HG02759 (cell line): ENCODE measurements around the gene IL36RN.

ENCODE experiments used
- ATAC-seq: cut with Tn5 transposase; IDR thresholded peaks from one replicate; pipeline ENCODE4 v1.9.1; 2021; ENCODE audit warnings: mild to moderate bottlenecking, moderate library complexity; ENCODE audit not compliant: unreplicated experiment

Gene IL36RN

DNA sequence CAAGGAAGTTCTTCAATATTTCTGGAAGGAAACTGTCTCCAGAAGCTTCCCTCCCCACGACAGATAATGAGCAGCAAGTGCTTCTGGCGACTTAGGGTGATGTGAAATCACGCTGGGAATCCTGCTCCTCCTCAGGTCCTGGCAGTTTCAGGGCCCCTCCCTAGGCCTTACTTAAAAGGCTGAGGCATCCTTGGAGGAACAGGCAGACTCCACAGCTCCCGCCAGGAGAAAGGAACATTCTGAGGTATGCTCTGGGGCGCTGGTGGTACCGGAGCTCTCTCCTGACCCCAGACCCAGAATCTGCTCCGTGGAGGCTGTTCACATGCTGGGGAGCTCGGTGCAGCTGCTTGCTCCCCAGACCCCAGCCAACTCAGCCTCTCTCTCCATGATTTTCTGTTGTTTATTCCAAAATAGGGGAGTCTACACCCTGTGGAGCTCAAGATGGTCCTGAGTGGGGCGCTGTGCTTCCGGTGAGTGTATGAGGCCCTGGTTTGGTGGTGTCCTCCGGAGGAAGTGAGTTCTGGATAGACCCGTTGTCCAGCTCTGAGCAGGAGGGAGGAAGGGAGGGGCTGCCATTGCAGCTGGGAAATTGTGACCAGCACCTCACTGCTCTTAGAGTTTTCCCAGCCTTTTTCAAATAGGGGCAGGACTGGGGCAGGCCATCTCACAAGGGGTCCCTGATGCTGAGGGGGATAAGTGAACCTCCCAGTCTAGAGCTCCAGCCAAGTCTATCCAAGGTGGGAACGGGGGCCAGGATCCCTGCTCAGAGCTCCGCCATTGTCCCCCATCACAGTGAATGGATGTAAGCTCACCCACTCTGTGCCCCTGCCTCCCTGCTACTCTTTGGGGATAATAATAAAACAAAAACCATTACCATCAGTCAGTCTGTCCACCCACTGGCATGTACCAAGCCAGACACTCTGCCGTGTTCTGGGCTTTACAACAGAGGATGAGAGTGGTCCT, at the start of gene IL36RN:
Gene IL36RN, plus strand, starts transcription at position 201 of the 963 bp plus-strand sequence. Its CDS starts 241 bp downstream, at position 442.
- ATAC-seq, result no peak

DNA sequence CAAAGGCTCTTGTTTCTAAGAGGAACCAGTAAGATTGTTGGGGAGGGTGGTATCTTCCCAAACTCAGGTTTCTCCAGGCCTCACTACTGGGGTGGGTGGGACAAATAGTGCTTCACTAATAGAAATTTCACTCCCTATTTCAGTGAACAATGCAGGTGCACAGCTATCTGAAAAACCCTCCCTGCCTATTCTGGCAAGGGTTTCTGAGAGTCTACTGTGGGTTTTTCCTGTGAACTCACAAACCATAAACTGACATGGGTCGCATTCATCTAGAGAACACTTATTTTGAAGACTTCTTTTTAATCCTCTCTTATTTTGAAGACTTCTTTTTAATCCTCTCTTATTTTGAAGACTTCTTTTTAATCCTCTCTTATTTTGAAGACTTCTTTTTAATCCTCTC, 49.4 kb upstream of the IL36RN start:
- no peak for ATAC-seq

DNA sequence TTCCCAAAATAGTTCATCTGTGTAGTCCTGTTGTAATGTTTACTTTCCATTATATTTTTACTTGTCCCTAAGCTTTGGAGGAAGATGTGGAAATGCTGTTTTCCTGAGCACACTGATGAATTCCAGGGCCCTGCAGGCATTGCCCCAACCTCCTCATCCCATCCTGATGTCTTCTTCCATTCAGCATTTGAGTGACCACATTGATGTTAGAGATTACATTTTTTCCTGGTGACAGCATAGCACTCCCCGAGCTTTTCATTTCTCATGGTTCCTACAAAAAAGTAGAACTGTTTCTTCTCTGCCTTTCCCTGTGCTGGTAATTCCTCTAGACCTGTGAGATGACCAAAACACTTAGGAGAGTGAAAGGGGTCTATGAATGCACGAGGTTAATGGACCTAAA, 48.9 kb upstream of the IL36RN start:
- ATAC-seq, result no peak

DNA sequence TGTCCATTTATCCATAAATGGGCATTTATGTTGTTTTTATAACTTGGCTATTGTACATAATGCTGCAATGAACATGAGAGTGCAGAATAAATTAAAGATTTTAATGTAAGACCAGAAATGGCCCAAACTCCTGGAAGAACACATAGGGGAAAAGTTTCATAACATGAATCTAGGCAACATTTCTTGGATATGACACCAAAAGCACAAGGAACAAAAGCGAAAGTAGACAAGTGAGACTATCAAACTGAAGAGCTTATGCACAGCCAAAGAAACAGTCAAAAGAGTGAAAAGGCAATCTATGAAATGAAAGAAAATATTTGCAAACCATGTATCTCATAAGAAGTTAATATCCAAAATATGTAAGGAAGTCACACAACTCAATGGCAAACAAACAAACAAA, 47.9 kb upstream of the IL36RN start:
- ATAC-seq, result no peak

DNA sequence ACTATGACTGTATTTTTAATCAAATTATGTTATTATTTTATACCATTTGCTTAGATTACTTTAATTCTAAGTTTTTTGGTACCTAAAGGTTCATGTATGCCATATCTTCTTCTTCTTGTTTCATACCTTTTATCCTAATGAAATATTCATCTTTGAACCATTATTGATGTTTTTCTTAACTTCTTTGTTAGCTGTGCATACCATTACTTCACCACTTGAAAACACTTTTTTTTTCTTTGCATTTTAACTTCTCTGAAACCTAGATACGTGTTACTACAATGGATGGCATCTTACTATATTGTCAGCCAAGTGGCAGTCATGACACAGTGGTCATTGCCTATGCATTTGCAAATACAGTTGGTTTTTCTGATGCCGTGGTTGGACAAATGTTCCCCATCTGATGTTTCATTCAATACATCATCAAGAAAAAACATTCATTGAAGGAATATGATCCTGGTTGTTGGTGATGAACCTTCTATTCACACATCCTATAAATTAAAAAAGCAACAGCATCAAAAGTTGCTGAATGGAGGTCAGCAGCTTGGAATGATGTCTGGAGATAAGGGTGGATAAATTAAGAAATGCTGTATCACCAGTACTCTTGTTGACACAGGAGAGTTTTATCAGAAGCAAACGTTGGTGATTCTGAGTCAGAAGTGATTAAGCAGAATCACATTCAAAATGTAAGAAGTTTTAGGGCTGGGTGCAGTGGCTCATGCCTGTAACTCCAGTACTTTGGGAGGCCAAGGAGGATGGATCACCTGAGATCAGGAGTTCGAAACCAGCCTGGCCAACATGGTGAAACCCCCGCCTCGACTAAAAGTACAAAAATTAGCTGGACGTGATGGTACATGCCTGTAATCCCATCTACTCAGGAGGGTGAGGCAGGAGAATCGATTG, 46.3 kb upstream of the IL36RN start:
- ATAC-seq, result no peak

DNA sequence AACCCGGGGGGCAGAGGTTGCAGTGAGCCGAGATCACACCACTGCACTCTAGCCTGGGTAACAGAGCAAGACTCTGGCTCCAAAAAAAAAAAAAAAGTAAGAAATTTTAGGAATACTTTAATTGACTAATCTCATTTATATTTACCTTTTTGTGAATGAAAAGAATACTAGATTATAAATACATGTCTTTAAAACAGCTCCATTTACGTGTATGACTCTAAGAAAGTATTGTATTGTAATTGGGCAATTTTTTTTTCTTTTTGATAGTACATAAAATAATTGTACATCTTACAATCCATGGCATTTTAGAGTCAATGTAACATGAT, 45.7 kb upstream of the IL36RN start:
- ATAC-seq, result no peak

DNA sequence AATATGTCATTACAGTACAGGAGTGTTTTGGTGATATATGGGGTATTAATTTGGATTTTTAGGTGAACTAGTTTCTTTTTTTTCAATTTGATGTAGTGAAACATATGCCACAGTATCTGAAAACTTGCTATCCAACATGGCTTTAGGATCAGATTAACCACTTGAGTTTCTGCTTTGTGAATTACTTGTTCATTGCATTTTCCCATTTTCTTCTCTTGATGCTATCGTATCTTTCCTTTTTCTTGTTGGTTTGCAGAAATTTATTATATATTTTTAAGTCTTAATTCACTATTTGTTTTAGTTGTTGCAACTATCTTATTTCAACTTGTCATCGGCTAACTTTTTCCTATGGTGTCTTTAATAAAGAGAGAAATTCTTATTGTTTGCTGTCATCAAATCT, 44.9 kb upstream of the IL36RN start:
- no peak for ATAC-seq

DNA sequence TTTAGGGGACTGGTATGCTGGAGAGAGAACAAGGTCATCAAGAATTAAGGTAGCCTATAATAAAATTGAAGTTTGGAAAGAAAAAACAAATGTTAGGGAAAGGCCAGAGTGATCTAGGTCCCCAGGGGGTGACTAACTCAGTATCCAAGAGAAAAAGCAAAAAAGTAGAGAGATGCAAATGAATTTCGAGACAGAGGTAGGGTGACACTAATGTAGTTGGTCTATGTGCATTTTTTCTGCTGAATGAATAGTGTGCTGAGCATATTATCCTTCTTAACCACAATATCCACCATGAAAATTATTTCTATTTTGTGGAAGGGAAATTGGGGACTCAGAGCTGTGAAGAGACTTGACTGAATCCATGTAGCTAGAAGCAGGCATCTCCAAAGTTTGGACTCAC, 44.0 kb upstream of the IL36RN start:
- no peak for ATAC-seq

DNA sequence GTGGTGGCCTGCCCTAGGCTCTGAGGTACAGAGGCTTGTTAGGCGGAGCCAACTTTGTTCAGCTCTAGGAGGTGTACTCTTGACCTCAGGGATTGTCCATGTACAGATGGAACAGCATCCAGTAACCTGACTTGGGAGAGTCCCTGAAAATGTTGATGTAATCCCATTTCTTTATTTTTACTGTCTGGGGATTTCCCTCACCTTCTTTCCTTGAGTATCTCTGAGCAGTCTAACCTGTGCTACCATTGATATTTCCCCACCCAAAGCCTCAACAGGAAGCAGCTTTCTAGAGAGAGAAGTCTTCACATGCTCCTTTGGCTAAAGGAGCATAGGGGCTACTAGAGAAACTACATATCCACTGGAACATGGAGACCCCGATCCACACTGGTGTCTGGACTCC, 43.3 kb upstream of the IL36RN start:
- no peak for ATAC-seq

DNA sequence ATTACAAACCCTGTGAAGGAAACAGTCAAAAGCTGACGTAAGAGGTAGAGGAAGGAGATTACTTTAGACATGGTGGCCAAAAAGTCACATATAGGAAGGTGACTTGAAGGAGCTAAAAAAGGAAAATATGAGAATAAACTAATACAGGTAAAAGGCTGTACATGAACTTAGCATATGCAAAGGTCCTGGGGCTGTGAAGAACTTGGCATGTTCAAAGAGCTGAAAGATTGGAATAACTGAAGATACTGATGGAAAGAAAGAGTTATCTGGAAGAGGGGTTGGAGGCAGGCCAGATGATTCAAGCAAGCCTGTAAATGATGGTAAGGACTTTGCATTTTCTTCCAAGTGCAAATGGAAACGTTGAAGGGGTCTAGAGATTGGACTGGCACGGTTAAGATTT, 40.5 kb upstream of the IL36RN start:
- ATAC-seq, result no peak

DNA sequence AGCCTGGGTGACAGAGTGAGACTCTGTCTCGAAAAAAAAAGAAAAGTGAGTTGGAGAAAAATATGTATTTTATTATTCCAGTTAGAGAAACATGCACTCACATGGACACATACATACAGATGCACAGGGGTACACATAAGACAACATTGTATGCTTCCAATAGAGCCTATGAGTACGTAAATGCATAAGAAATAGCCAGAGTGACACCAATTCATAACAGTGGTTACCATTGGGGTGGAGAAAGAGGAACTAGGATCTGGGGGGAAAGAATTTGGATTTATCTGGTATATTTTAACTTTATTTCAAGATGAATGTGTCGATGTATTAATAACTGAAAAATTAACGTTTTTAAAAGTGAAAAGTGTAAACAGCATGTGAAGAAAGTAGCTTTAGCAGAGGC, 37.7 kb upstream of the IL36RN start:
- ATAC-seq, result no peak

DNA sequence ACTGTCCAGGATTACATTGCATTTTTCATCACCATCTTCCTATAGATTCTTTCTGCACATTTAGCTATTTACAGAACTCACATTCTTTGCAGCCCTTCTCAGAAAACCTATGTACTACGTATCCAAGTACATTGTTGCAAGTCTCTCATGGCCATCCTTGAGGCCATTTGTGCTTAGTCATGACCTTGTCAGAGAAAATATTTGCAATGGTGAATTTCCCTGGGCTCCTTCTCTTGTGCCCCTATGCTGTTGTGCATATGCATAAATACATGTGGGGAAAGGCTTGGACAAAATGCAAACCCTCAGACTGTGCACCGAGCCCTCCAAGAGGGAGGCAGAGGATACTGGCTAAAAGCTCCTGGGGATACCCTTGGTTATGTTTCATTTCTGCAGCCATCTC, 34.2 kb upstream of the IL36RN start:
- no peak for ATAC-seq

DNA sequence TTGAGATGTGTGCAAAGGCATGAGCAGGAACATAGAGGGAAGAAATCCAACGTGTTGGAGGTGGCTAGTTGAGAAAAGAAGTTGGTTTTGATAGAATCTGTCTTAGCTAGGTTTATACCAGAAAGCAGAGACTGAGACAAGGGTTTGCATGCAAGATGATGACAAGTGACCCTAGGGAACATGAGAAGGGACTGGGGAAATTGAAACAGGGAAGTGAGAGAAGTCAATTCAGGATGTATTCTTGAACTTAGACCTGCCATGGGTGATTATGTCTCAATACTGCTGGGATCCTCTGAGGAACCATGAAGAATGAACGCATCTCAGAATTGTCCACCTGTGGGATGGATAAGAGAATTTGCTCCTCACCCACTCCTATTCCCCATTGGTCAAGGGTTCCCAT, 33.3 kb upstream of the IL36RN start:
- no peak for ATAC-seq

DNA sequence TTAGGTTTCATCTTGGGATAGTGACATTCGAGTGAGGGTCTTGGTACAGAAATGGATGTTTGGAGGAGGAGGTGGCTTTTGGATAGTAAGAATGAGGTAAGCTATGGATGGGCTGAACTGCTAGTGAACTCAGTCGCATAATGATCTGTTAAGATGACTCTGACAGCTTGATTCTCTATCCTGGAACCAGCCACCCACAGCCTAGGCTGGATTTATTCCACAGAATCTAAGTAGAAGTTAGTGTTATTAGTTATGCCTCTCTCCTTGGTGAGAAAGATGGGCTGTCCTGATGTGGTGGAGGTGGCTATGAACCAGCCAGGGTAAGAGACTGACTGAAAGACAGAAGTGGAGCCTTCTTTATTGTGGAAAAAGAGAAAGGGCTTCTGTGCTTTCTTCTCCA, 31.3 kb upstream of the IL36RN start:
- no peak for ATAC-seq

DNA sequence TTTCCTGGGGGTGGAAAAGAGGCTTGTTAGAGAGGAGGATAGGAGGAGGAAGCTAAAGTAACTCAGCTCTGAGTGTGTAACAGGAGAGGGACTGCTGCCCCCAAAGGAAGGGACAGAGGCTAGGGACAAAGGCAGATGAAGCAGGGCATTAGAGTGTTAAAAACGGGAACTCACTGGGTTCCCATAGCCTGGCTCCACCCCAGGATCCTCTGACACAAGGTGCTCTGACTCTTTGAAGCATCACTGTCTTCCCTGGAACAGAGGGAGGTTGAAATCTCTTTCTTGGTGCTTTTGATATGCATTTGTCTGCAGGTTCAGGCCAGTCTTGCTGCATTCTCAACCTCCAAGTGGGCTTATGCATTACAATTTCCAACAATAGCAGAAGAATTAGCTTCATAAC, 30.9 kb upstream of the IL36RN start:
- ATAC-seq, result no peak

DNA sequence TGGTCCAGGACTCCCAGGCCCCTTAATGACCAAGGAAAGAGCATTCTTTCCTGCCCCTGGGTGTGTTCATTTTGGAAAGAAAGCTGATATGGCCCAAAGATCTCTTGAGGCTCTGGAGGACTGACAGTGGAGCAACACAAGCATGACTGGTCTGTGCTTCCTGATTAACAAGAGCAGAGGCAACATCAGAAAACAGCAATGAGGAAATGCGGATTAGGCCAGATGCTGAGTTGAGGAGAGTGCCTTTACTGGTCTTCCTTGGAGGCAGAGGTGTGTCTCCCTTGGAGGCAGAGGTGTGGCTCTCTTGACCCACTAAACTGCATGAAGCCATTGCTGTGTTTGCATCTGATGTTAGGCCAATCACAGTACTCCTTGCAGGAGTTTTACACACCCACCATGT, 26.3 kb upstream of the IL36RN start:
- ATAC-seq, result no peak

DNA sequence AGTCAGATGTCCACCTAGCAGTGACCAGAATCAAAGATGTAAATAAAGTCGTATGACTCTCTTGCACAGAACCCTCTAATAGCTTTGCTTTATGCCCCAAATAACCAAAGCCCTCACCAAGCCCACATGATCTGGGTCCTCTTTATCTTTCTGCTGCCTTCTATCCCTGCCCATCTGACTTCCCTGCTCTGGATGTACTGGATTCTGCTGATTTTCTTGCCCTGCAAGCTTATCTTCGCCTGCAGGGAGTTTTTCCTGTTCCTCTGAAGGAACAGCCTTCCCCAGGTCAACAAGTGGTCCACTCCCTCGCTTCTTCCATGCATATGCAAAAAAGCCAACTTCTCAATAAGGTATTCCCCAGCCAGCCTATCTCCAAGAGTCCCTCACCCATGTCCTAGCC, 25.0 kb upstream of the IL36RN start:
- no peak for ATAC-seq

DNA sequence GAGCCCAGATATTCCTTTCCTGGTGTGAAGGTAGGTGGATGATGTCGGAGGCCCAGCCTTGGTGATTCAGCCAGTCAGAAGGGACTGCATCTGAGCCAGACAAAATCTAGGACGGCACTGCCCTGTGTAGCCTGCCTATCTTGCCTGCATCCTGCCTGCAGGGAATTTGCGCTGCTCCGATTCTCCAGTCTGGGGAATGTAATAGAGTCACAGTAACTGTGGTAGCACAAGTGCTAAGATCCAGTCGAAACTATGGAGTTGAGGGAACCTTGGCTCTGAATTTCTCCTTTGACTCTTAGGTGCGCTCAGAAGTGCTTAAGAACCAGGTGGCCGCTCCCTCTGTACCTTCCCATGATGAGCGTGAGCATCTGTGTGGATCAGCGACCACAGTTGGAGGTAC, 22.2 kb upstream of the IL36RN start:
- no peak for ATAC-seq

DNA sequence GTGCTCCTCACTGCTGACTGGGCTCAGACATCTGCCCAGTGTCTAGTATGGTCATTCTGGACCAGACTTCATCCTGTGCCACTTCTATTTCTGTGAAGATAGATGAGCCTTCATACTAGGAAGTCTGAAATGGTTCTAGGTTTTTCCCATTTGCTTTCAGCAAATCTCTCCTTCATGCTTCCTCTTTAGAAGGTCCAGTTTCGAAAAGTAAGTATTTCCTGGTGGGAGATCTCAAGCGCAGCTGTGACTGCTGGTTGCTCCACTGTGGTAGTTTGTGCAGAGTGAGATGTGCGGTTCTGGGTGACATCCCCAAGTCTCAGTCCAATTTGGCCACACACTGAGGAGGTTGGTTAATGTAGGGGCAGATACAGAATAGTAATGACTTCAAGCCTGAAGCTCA, 20.7 kb upstream of the IL36RN start:
- ATAC-seq, result no peak

DNA sequence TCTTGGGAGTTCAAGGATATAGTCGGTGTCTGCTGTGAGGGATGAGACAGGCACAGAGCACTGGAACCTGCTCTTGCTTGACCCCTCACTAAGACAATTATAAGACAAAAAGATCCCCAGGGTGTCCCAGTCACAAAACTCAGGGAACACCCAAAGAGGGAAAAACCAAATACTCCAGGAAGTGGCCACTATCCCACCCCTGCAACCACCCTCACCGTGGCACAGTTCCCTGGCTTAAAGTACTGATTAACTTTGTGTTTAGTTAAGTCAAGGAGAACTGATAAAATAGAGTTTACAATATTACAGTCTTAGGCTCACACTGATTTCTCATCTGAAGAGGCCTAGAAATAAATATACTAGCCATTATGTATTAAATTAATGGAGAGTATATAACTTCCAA, 19.8 kb upstream of the IL36RN start:
- no peak for ATAC-seq

DNA sequence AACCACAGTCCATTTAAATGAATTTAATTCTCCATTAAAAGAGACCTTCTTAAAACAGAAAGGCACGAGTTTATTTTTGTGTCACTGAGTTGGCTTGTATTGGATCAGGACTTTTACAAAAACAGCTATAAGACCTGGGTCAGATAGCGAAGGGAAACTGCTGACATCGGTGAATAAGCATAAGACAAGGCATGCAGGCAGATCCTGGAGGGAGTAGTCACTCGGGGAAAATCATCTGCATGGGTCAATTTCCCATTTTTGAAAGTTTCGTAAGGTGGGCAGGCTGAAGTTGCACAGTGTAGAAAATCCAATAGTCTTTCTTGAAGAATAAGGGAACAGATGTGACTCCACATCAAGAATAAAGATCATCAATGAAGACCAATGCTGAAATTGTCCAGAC, 19.3 kb upstream of the IL36RN start:
- ATAC-seq, result no peak

DNA sequence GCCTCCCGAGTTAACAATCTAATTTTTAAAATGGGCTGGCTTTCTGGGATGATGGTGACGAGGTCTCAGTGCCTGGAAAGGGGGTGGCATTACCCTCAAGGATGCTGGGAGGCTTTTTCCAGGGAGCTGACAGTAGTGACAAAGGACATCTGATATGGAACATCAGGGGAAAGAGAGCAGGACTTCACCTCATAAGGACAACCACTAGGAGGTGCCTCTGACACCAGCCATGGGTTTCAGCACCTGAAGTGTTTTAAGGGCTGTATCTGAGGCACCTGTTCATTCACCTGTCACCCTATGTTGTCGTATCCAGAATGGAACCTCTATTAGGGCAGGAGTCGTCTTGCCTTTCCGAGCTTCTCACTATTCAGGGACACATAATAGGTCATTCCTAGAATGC, 17.1 kb upstream of the IL36RN start:
- no peak for ATAC-seq
